Ishikawa (cell line): Measurements from ENCODE around the gene HTR4.

ENCODE experiments used
- CEBPB ChIP-seq: IDR thresholded peaks from 2 replicates; pipeline ENCODE4 v1.6.1; 2012
- NFIC ChIP-seq: IDR thresholded peaks from 2 replicates; pipeline ENCODE4 v1.6.1; 2012
- RAD21 ChIP-seq: IDR thresholded peaks from 2 replicates; pipeline ENCODE4 v1.6.1; 2012; ENCODE audit warnings: low read depth
- TCF12 ChIP-seq: IDR thresholded peaks from 2 replicates; pipeline ENCODE4 v1.6.1; 2012; ENCODE audit warnings: low read depth
- TF ChIP-seq, protein P1 (sequence below): IDR thresholded peaks from 2 replicates; pipeline ENCODE4 v1.6.1; 2012
- TF ChIP-seq, protein P2 (sequence below): IDR thresholded peaks from 2 replicates; pipeline ENCODE4 v1.6.1; 2012

- TF ChIP-seq CEBPB (no peak), RAD21 (no peak), NFIC (no peak), TCF12 (no peak)
- TF ChIP-seq, protein P1, sequence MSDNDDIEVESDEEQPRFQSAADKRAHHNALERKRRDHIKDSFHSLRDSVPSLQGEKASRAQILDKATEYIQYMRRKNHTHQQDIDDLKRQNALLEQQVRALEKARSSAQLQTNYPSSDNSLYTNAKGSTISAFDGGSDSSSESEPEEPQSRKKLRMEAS = no peak
- TF ChIP-seq, protein P2, sequence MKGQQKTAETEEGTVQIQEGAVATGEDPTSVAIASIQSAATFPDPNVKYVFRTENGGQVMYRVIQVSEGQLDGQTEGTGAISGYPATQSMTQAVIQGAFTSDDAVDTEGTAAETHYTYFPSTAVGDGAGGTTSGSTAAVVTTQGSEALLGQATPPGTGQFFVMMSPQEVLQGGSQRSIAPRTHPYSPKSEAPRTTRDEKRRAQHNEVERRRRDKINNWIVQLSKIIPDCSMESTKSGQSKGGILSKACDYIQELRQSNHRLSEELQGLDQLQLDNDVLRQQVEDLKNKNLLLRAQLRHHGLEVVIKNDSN = no peak
Observed at GRCh38 chr5:148574167-148574566, 80.2 kb downstream of the HTR4 start.
